Testis (tissue), 2 donors: ENCODE results near the gene TNNT1.

Source experiments
- POLR2A ChIP-seq: fragments of 450-650 bp; IDR thresholded peaks from one replicate; pipeline ENCODE4 v1.6.1; 2017; ENCODE audit warnings: antibody characterized with exemption, mild to moderate bottlenecking, moderate library complexity
- TF ChIP-seq, protein P1 (sequence below), 3 experiments: fragments of 450-650 bp in 2 of 3; fragments of 200-600 bp in 1 of 3; sonication (generic) in 1 of 3; IDR thresholded peaks; one replicate each; pipeline ENCODE4 v1.5.1; 2016 to 2019; ENCODE audit warnings: antibody characterized with exemption in 3 of 3, mild to moderate bottlenecking in 2 of 3, moderate library complexity in 1 of 3

DNA sequence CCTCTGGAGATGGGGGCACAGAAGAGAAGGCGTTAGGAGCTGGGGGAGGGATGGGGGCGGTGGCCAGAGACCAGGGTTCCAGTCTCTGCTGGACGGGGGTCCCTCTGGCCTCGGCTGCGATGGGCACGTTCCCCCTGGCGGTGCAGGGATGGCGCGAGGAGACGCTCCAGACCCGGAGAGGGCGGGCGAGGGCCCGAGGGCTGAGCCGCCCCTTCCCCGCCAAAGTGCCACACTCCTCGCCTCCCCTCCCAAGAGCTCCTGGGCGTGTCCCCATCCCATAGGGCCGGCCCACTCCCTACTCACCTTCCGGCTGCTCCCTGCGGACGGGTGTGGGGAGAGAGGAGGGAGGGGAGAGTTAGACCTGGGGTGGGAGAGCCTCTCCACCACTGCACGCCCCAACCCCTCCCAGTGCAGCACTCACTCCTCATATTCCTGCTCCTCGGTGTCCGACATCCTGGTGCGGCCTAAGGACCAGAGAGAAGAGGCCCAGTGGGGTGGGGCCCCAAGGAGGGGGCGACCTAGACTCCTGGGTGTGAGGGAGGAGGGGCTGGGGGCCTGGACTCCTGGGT lies 2.2 kb downstream of the TNNT1 start:
- TF ChIP-seq, protein P1, sequence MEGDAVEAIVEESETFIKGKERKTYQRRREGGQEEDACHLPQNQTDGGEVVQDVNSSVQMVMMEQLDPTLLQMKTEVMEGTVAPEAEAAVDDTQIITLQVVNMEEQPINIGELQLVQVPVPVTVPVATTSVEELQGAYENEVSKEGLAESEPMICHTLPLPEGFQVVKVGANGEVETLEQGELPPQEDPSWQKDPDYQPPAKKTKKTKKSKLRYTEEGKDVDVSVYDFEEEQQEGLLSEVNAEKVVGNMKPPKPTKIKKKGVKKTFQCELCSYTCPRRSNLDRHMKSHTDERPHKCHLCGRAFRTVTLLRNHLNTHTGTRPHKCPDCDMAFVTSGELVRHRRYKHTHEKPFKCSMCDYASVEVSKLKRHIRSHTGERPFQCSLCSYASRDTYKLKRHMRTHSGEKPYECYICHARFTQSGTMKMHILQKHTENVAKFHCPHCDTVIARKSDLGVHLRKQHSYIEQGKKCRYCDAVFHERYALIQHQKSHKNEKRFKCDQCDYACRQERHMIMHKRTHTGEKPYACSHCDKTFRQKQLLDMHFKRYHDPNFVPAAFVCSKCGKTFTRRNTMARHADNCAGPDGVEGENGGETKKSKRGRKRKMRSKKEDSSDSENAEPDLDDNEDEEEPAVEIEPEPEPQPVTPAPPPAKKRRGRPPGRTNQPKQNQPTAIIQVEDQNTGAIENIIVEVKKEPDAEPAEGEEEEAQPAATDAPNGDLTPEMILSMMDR (IDR thresholded peaks at IDR 0.05) = no peak
- TF ChIP-seq POLR2A = no peak
